Measurements from ENCODE around the gene USP44.

GRCh38 chr12:95480230-95480629 is 71.0 kb downstream of the USP44 start:
- TF ChIP-seq CTCF (IDR thresholded peaks at IDR 0.05), result no peak
- no peak for TF ChIP-seq POLR2A (IDR thresholded peaks at IDR 0.05)
- TF ChIP-seq POLR2AphosphoS5 (IDR thresholded peaks at IDR 0.05), result no peak
- no peak for TF ChIP-seq EP300 (IDR thresholded peaks at IDR 0.05)
